ENCODE data around the gene SOCS3.

The SOCS3 gene

GRCh38 chr17:78379131-78379491, 19.2 kb upstream of the SOCS3 start:
- peaks cover 57% of the 10 kb centered on the region for H3K4me1 Mint-ChIP-seq
- peaks cover 12% of the 10 kb centered on the region for H3K36me3 Mint-ChIP-seq
- H3K4me3 Mint-ChIP-seq, result peak overlapping the region; percentile 98
- peak overlapping the region; percentile 92 for H3K27ac Mint-ChIP-seq
- no peaks in the 10 kb centered on the region for H3K27me3 Mint-ChIP-seq
- ATAC-seq, result no peak
- no peaks in the 10 kb centered on the region for H3K9me3 Mint-ChIP-seq

GRCh38 chr17:78378225-78379130, 18.6 kb upstream of the SOCS3 start, which contains the start of gene PGS1:
PGS1 (plus strand) TSS chr17:78378649; CDS start chr17:78378666, 17 bp downstream.
- H3K9me3 Mint-ChIP-seq, result no peaks in the 10 kb centered on the region
- peak within 1 kb of the TSS; percentile 98 for H3K4me3 Mint-ChIP-seq
- peak within 1 kb of the TSS; percentile 92 for H3K27ac Mint-ChIP-seq
- ATAC-seq, result peak; percentile 85
- H3K36me3 Mint-ChIP-seq, result peaks cover 12% of the 10 kb centered on the region
- H3K4me1 Mint-ChIP-seq, result peaks cover 50% of the 10 kb centered on the region
- H3K27me3 Mint-ChIP-seq, result no peaks in the 10 kb centered on the region

DNA sequence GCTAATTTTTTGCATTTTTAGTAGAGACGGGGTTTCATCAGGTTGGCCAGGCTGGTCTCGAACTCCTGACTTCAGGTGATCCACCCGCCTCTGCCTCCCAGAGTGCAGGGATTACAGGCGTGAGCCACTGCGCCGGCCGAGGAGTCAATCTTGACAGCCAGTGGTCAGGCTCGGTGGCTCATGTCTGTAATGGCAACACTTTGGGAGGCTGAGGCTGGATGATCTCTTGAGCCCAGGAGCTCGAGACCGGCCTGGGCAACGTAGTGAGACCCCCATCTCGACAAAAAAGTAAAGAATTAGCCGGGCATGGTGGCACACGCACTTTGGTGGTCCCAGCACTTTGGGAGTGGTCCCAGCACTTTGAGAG, 18.0 kb upstream of the SOCS3 start:
- peaks cover 12% of the 10 kb centered on the region for H3K36me3 Mint-ChIP-seq
- H3K27me3 Mint-ChIP-seq, result no peaks in the 10 kb centered on the region
- no peak for ATAC-seq
- H3K4me1 Mint-ChIP-seq, result peaks cover 44% of the 10 kb centered on the region
- H3K27ac Mint-ChIP-seq, result peak overlapping the region; percentile 92
- peak overlapping the region; percentile 98 for H3K4me3 Mint-ChIP-seq
- H3K9me3 Mint-ChIP-seq, result no peaks in the 10 kb centered on the region

- H3K4me3 Mint-ChIP-seq, result no peak overlapping the region
- H3K27me3 Mint-ChIP-seq, result no peaks in the 10 kb centered on the region
- no peak for ATAC-seq
- no peaks in the 10 kb centered on the region for H3K9me3 Mint-ChIP-seq
- H3K27ac Mint-ChIP-seq, result no peak overlapping the region
- peaks cover 27% of the 10 kb centered on the region for H3K4me1 Mint-ChIP-seq
- H3K36me3 Mint-ChIP-seq, result peaks cover 5% of the 10 kb centered on the region
Measured at GRCh38 chr17:78376161-78376560, 16.3 kb upstream of the SOCS3 start.

DNA sequence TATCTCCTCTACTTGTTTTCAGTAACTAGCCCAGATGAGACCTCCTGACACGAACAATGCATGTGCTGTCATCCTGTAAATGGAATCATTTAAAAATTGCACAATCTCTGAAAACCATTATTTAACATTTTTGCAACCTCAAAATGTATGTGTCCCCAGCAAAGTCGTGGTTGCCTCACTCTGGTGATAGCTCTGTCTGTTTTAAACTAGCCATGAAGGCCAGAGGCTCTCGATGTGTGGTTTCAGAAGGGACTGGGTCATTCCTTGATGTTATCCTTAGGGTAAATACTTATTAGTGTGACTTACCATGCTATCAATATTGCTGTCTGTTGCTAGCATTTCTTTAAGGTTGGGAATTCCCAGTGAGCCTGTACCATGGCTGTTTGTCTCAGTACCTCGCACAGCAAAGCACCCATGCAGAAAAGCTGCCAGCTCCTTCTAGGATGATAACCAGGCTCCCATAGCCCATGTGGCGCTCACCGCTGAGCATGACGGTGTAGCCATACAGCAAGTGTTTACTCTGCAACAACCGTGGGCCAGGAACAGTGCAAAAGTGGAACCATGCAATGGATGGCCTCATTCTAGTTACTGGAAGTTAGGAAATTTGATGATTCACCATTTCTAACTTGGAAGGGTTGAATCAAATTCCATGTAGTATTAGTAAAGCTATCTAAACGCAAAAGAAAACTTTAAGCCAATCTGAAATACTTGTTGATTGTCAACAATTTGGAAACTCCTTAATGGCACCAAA, 15.7 kb upstream of the SOCS3 start:
- no peaks in the 10 kb centered on the region for H3K27me3 Mint-ChIP-seq
- no peak overlapping the region for H3K27ac Mint-ChIP-seq
- no peak overlapping the region for H3K4me3 Mint-ChIP-seq
- H3K4me1 Mint-ChIP-seq, result peaks cover 22% of the 10 kb centered on the region
- H3K36me3 Mint-ChIP-seq, result peaks cover 5% of the 10 kb centered on the region
- no peak for ATAC-seq
- no peaks in the 10 kb centered on the region for H3K9me3 Mint-ChIP-seq

- H3K4me1 Mint-ChIP-seq, result peaks cover 15% of the 10 kb centered on the region
- peaks cover 5% of the 10 kb centered on the region for H3K36me3 Mint-ChIP-seq
Measured at GRCh38 chr17:78374631-78375274, 14.9 kb upstream of the SOCS3 start.

GRCh38 chr17:78374189-78374588, 14.3 kb upstream of the SOCS3 start:
- Mint-ChIP-seq H3K4me3 (no peak overlapping the region), H3K27ac (peak overlapping the region; percentile 20), H3K4me1 (peaks cover 11% of the 10 kb centered on the region), H3K27me3 (no peaks in the 10 kb centered on the region), H3K36me3 (peaks cover 5% of the 10 kb centered on the region), H3K9me3 (no peaks in the 10 kb centered on the region)
- ATAC-seq, result no peak

More at GRCh38 chr17:78374631-78375274, 14.9 kb upstream of the SOCS3 start:
- peak overlapping the region; percentile 20 for H3K27ac Mint-ChIP-seq
- no peaks in the 10 kb centered on the region for H3K27me3 Mint-ChIP-seq
- no peaks in the 10 kb centered on the region for H3K9me3 Mint-ChIP-seq
- no peak overlapping the region for H3K4me3 Mint-ChIP-seq
- ATAC-seq, result no peak

DNA sequence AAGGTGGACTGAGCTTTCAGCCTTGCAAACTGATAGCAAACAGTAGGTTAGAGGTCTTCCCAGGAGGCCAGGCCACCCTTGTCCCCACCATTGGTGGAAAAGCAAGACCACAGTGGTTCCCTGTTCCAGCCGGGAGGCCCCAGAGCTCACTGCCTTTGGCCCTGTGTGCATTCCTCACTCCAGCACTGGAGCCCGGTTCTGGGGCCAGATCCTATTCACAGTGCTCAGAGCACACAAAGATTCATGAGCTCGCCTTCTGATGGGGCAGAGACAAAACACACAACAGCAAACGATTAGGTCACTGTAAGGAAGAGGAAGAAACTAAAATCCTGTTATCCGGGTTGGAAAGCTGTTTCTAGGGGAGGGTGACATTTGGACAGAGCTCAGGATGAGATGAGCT, 13.0 kb upstream of the SOCS3 start:
- H3K4me1 Mint-ChIP-seq, result peaks cover 6% of the 10 kb centered on the region

GRCh38 chr17:78371056-78371455, 11.2 kb upstream of the SOCS3 start:
- peaks cover 9% of the 10 kb centered on the region for H3K27me3 Mint-ChIP-seq
- no peaks in the 10 kb centered on the region for H3K9me3 Mint-ChIP-seq
- peaks cover 11% of the 10 kb centered on the region for H3K4me1 Mint-ChIP-seq
- no peak for ATAC-seq
- no peaks in the 10 kb centered on the region for H3K36me3 Mint-ChIP-seq
- no peak overlapping the region for H3K4me3 Mint-ChIP-seq
- no peak overlapping the region for H3K27ac Mint-ChIP-seq

More for the DNA sequence above, 13.0 kb upstream of the SOCS3 start:
- Mint-ChIP-seq H3K9me3 (no peaks in the 10 kb centered on the region), H3K36me3 (no peaks in the 10 kb centered on the region), H3K27me3 (no peaks in the 10 kb centered on the region), H3K27ac (peak overlapping the region; percentile 13), H3K4me3 (no peak overlapping the region)
- ATAC-seq, result no peak

DNA sequence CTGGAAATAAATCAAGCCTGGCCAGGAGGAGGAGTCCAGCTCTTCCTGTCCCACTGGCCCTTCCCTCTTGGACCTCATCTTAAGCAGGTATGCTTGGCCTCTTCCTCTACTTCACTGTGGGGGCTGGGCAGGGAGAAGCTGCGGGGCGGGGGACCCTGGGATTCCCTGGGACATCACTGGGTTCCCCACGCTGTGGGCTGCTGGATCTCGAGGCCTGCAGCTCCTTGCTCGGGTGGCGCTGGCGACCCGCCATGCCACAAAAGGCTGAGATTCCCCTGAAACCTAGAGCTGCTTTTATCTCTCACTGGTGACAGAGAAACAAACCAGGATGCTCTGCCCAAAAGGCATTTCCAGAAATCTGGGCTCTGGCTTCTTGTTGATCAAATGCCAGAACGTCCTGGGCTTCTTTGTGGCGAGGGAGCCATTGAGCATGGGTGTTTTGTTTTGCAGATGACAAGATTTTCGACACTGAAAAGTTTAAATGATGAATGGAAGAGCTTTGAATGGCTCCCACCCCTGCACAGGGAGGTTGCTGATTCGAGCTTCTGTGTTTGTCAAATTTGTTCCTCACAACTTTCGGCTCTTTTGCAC, 10.0 kb upstream of the SOCS3 start:
- H3K9me3 Mint-ChIP-seq, result no peaks in the 10 kb centered on the region
- H3K4me3 Mint-ChIP-seq, result no peak overlapping the region
- no peak overlapping the region for H3K27ac Mint-ChIP-seq
- peaks cover 13% of the 10 kb centered on the region for H3K27me3 Mint-ChIP-seq
- no peak for ATAC-seq
- peaks cover 23% of the 10 kb centered on the region for H3K4me1 Mint-ChIP-seq
- no peaks in the 10 kb centered on the region for H3K36me3 Mint-ChIP-seq

- Mint-ChIP-seq H3K36me3 (no peaks in the 10 kb centered on the region), H3K27me3 (peaks cover 13% of the 10 kb centered on the region), H3K4me1 (peaks cover 32% of the 10 kb centered on the region), H3K4me3 (no peak overlapping the region), H3K9me3 (no peaks in the 10 kb centered on the region), H3K27ac (no peak overlapping the region)
- ATAC-seq, result no peak
Measured at GRCh38 chr17:78368854-78369495, 9.1 kb upstream of the SOCS3 start.

DNA sequence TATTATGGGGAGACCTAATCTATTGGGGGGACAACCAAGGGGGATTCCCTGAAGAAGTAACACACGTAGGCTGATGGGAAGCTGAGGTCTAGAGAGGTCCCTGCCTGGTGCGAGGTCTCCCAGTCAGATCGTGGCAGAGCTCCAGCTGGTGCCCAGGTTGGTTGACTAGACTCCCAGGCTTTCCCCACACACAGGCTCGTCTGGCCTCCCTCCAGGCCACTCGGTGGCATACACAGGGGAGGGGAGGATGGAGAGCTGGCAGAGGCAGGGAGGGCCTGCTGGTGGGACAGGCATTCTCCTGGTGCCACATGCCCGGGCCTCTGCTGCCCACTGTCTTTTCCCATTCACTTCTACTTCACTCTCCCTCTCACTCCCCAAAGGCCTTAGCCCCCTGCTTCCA, 8.5 kb upstream of the SOCS3 start:
- Mint-ChIP-seq H3K4me1 (peaks cover 32% of the 10 kb centered on the region), H3K27me3 (peaks cover 13% of the 10 kb centered on the region), H3K36me3 (no peaks in the 10 kb centered on the region), H3K4me3 (no peak overlapping the region), H3K27ac (no peak overlapping the region), H3K9me3 (no peaks in the 10 kb centered on the region)
- no peak for ATAC-seq

DNA sequence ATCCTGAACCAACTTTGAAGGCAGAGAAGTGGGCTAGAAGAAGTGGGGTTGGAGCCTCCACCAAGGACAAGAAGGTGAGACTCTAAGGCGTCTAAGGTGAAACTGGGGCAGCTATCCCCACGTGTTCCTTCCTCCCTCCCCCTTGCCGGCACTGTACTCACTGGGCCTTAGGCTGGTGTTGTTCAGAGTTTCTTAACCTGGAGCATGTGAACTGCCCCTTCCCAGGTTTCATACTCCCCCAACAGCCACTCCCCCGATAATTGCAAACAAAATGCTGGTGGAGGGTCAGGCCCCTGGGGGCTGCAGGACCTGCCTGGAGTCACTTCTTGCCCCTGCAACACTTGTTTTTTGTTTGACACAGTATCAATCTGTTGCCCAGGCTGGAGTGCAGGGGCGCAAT, 7.3 kb upstream of the SOCS3 start:
- Mint-ChIP-seq H3K4me3 (no peak overlapping the region), H3K27me3 (peaks cover 13% of the 10 kb centered on the region), H3K27ac (no peak overlapping the region), H3K9me3 (no peaks in the 10 kb centered on the region), H3K4me1 (peaks cover 32% of the 10 kb centered on the region), H3K36me3 (no peaks in the 10 kb centered on the region)
- no peak for ATAC-seq

DNA sequence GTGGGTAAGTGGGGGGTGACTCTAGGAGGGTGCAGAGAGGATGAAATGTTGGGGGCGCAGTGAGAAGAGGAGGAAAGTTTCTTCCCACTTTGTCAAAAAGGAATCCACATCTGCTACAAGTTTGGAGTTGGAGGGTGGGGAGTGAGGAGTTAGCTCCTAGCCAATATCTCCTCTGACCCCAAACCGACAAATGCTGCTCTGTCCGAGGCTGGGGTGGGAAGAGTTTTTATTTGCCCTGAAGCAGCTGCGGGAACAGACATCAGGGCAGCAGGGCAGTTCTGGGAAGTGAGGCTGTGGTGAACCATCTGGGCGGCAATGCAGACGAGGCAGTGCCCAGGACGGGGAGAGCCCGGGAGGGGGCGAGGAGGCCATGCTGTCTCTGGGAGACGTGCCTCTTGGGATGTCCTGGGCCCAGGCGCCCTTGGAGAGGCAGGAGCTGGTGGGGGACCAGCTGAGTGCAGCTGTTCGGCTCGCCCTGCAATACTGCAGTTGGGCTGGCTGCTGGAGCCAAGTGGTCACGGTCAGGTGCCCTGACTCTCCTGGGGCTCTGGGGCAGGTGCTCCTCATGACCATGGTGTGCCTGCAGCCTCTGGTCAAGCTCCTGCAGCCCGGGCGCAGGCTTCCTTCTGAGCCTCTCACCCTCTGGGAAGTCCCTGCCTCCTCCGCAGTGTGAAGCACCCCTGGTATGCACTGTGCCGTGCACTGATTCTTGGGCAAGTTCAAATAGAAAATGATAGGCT, 6.4 kb upstream of the SOCS3 start:
- peak overlapping the region; percentile 24 for H3K4me3 Mint-ChIP-seq

More for the DNA sequence above, 6.4 kb upstream of the SOCS3 start:
- Mint-ChIP-seq H3K27me3 (peaks cover 13% of the 10 kb centered on the region), H3K27ac (peak overlapping the region; percentile 59), H3K4me1 (peaks cover 32% of the 10 kb centered on the region), H3K36me3 (no peaks in the 10 kb centered on the region), H3K9me3 (no peaks in the 10 kb centered on the region)
- peak; percentile 71 for ATAC-seq

All from stimulated activated memory B cell treated with anti-CD40 and anti-IgM and Interleukin-4, amounts not matched to agents 10 μg/mL and 1 μg/mL and 100 μg/mL, for 72 hours (primary cell).